ENCODE results near the gene AKR1B15.

Gene AKR1B15

GRCh38 chr7:134613623-134614347 is 64.9 kb downstream of the AKR1B15 start:
- DNase-seq (ENCODE audit: low read depth, low spot score): no peak

- DNase-seq (ENCODE audit: low read depth, low spot score): no peak
Observed at GRCh38 chr7:134616611-134617010, 67.7 kb downstream of the AKR1B15 start.

GRCh38 chr7:134618756-134619530 is 70.0 kb downstream of the AKR1B15 start:
- no peak for DNase-seq (ENCODE audit: low read depth, low spot score)

GRCh38 chr7:134619627-134620331 is 70.9 kb downstream of the AKR1B15 start:
- DNase-seq (ENCODE audit: low read depth, low spot score): no peak

GRCh38 chr7:134622303-134622995 is 73.5 kb downstream of the AKR1B15 start:
- no peak for DNase-seq (ENCODE audit: low read depth, low spot score)

GRCh38 chr7:134623193-134623592 is 74.3 kb downstream of the AKR1B15 start:
- no peak for DNase-seq (ENCODE audit: low read depth, low spot score)

- no peak for DNase-seq (ENCODE audit: low read depth, low spot score)
Observed at GRCh38 chr7:134625550-134625949, 76.6 kb downstream of the AKR1B15 start.

GRCh38 chr7:134627109-134627774 is 78.3 kb downstream of the AKR1B15 start:
- no peak for DNase-seq (ENCODE audit: low read depth, low spot score)

GRCh38 chr7:134627775-134628153 is 78.9 kb downstream of the AKR1B15 start:
- DNase-seq (ENCODE audit: low read depth, low spot score): no peak

GRCh38 chr7:134629445-134629844 is 80.5 kb downstream of the AKR1B15 start:
- no peak for DNase-seq (ENCODE audit: low read depth, low spot score)
